AG10803 (cell line): ENCODE results near the gene OGFOD2.

Experiments
- DNase-seq: peaks from one replicate; pipeline ENCODE4 v3.0.0; 2010; ENCODE audit warnings: low read depth
- H3K4me3 ChIP-seq: 2 replicates; pipeline ENCODE4 v1.5.1; 2011; ENCODE audit warnings: mild to moderate bottlenecking, low read length, control low read depth
- CTCF ChIP-seq: conservative IDR thresholded peaks from 2 replicates; pipeline ENCODE4 v1.5.1; 2011; ENCODE audit warnings: mild to moderate bottlenecking, low read length, control low read depth, inconsistent platforms

OGFOD2 gene

GRCh38 chr12:122974892-122975789, at the start of gene OGFOD2:
TSS of gene OGFOD2 (plus strand) at chr12:122975244. CDS start at chr12:122975252, 8 bp downstream.
- peak; percentile 89 for DNase-seq
- peak within 1 kb of the TSS; percentile 99 for H3K4me3 ChIP-seq
- no peak for TF ChIP-seq CTCF

- H3K4me3 ChIP-seq = no peak overlapping the region
- no peak for DNase-seq
- no peak for TF ChIP-seq CTCF
Observed at GRCh38 chr12:122927756-122928403, 47.2 kb upstream of the OGFOD2 start.

GRCh38 chr12:122928404-122929147, 46.5 kb upstream of the OGFOD2 start:
- no peak for TF ChIP-seq CTCF
- DNase-seq = no peak
- H3K4me3 ChIP-seq = no peak overlapping the region

GRCh38 chr12:122929148-122929538, 45.9 kb upstream of the OGFOD2 start:
- no peak for TF ChIP-seq CTCF
- no peak for DNase-seq

GRCh38 chr12:122929812-122930211, 45.2 kb upstream of the OGFOD2 start:
- no peak overlapping the region for H3K4me3 ChIP-seq
- TF ChIP-seq CTCF = no peak
- no peak for DNase-seq

More at GRCh38 chr12:122929148-122929538, 45.9 kb upstream of the OGFOD2 start:
- H3K4me3 ChIP-seq = no peak overlapping the region

- DNase-seq = no peak
- TF ChIP-seq CTCF = no peak
- H3K4me3 ChIP-seq = no peak overlapping the region
Observed at GRCh38 chr12:122932207-122932606, 42.8 kb upstream of the OGFOD2 start.
